Nephron (organoid): ENCODE results near the gene KIF1A.
"Not testable (repeated sequence)": the region's sequence is repeated elsewhere in the genome, so short reads cannot be mapped to it uniquely, and the experiment has no call there.

Source experiments
- H3K27ac Mint-ChIP-seq, 3 experiments: 2 replicates each; pipeline ENCODE4 v1.8.0; 2020; ENCODE audit warnings: mixed read lengths in 3 of 3, mild to moderate bottlenecking in 2 of 3, moderate library complexity in 1 of 3
- H3K27me3 Mint-ChIP-seq: 2 replicates; pipeline ENCODE4 v1.8.0; 2021; ENCODE audit warnings: low read depth, mild to moderate bottlenecking, moderate library complexity, mixed read lengths
- H3K36me3 Mint-ChIP-seq: 2 replicates; pipeline ENCODE4 v1.8.0; 2020; ENCODE audit warnings: low read depth, mixed read lengths
- H3K4me1 Mint-ChIP-seq: 2 replicates; pipeline ENCODE4 v1.8.0; 2020; ENCODE audit warnings: mixed read lengths
- H3K4me3 Mint-ChIP-seq, 3 experiments: 2 replicates each; pipeline ENCODE4 v1.8.0; 2020; ENCODE audit warnings: mild to moderate bottlenecking in 3 of 3, mixed read lengths in 3 of 3, moderate library complexity in 2 of 3
- H3K9me3 Mint-ChIP-seq: 2 replicates; pipeline ENCODE4 v1.8.0; 2020; ENCODE audit warnings: mixed read lengths
- CTCF ChIP-seq, 3 experiments: fragments of 200-600 bp; sonication (generic); IDR thresholded peaks; one replicate each; pipeline ENCODE4 v1.5.0; 2021; ENCODE audit warnings: antibody characterized with exemption in 3 of 3; ENCODE audit not compliant: unreplicated experiment in 3 of 3

Gene KIF1A

GRCh38 chr2:240685771-240686371 is 134.1 kb downstream of the KIF1A start:
- no peak for TF ChIP-seq CTCF (IDR thresholded peaks at IDR 0.05; ENCODE audit: unreplicated experiment in 3 of 3)
- Mint-ChIP-seq H3K4me1 (peaks cover 11% of the 10 kb centered on the region), H3K36me3 (no peaks in the 10 kb centered on the region), H3K9me3 (no peaks in the 10 kb centered on the region), H3K4me3 (no peak overlapping the region), H3K27me3 (no peaks in the 10 kb centered on the region), H3K27ac (peak overlapping the region in 1 of 3 experiments; percentile 86)

GRCh38 chr2:240683980-240684728 is 135.9 kb downstream of the KIF1A start:
- H3K36me3 Mint-ChIP-seq, H3K27ac Mint-ChIP-seq, H3K27me3 Mint-ChIP-seq, H3K9me3 Mint-ChIP-seq, H3K4me3 Mint-ChIP-seq: not testable (repeated sequence)
- peaks cover 11% of the 10 kb centered on the region for H3K4me1 Mint-ChIP-seq

GRCh38 chr2:240683329-240683979 is 136.6 kb downstream of the KIF1A start:
- H3K9me3 Mint-ChIP-seq, H3K36me3 Mint-ChIP-seq, H3K4me3 Mint-ChIP-seq, H3K27me3 Mint-ChIP-seq, H3K27ac Mint-ChIP-seq: not testable (repeated sequence)
- H3K4me1 Mint-ChIP-seq = peaks cover 11% of the 10 kb centered on the region

- not testable (repeated sequence) for H3K9me3 Mint-ChIP-seq, H3K4me3 Mint-ChIP-seq, H3K36me3 Mint-ChIP-seq, H3K27me3 Mint-ChIP-seq, H3K27ac Mint-ChIP-seq
- peaks cover 11% of the 10 kb centered on the region for H3K4me1 Mint-ChIP-seq
These were observed 137.4 kb downstream of the KIF1A start, which contains the start of gene AQP12B for GRCh38 chr2:240682431-240683224. Gene AQP12B (minus strand): TSS chr2:240682885. CDS start chr2:240682837, 48 bp downstream.

GRCh38 chr2:240680185-240680584 is 139.8 kb downstream of the KIF1A start:
- H3K27ac Mint-ChIP-seq, H3K4me1 Mint-ChIP-seq, H3K27me3 Mint-ChIP-seq, H3K4me3 Mint-ChIP-seq, H3K36me3 Mint-ChIP-seq, H3K9me3 Mint-ChIP-seq: not testable (repeated sequence)

- H3K9me3 Mint-ChIP-seq, H3K4me1 Mint-ChIP-seq, H3K36me3 Mint-ChIP-seq, H3K27ac Mint-ChIP-seq, H3K4me3 Mint-ChIP-seq, H3K27me3 Mint-ChIP-seq: not testable (repeated sequence)
These were observed 141.1 kb downstream of the KIF1A start for GRCh38 chr2:240678909-240679308.

- not testable (repeated sequence) for H3K27ac Mint-ChIP-seq, H3K27me3 Mint-ChIP-seq, H3K4me1 Mint-ChIP-seq, H3K9me3 Mint-ChIP-seq, H3K4me3 Mint-ChIP-seq, H3K36me3 Mint-ChIP-seq
These were observed 142.0 kb downstream of the KIF1A start for GRCh38 chr2:240678043-240678442.

- H3K9me3 Mint-ChIP-seq, H3K4me3 Mint-ChIP-seq, H3K36me3 Mint-ChIP-seq, H3K4me1 Mint-ChIP-seq, H3K27ac Mint-ChIP-seq: not testable (repeated sequence)
- H3K27me3 Mint-ChIP-seq = peaks cover 16% of the 10 kb centered on the region
These were observed 144.7 kb downstream of the KIF1A start for GRCh38 chr2:240675345-240675744.

- not testable (repeated sequence) for H3K36me3 Mint-ChIP-seq, H3K4me1 Mint-ChIP-seq, H3K9me3 Mint-ChIP-seq
- Mint-ChIP-seq H3K27ac (peak overlapping the region in 1 of 3 experiments; percentile 51), H3K4me3 (peak overlapping the region in 2 of 3 experiments; percentile 40 to 43), H3K27me3 (peaks cover 17% of the 10 kb centered on the region)
These were observed 145.4 kb downstream of the KIF1A start for GRCh38 chr2:240674461-240675184.
